GM23338 (cell line): ENCODE data around the gene ARF3. TPM values are rescaled to one million over a fixed set of nuclear protein-coding genes. Genes with fewer than 3 reads are reported as not detected.
A peak's percentile ranks its signal among the peaks of the same experiment; 100 is the strongest.

Experiments used
- ATAC-seq: fragments of 200-7000 bp; cut with Tn5 transposase; 3 replicates; pipeline ENCODE4 v1.9.1; 2020
- DNase-seq: peaks from one replicate; pipeline ENCODE4 v3.0.0-alpha.2; 2015; ENCODE audit warnings: low spot score
- H2AFZ ChIP-seq: fragments of 200-600 bp; sonication (generic); 2 replicates; pipeline ENCODE4 v1.8.0; 2016; ENCODE audit warnings: antibody characterized with exemption, mild to moderate bottlenecking, moderate library complexity
- H3F3A ChIP-seq: fragments of 200-600 bp; sonication (generic); replicated peaks from 2 replicates; pipeline ENCODE4 v1.8.0; 2017; ENCODE audit warnings: antibody characterized with exemption, mixed run types, low read depth
- H3K27ac ChIP-seq: fragments of 200-600 bp; sonication (generic); 2 replicates; pipeline ENCODE4 v1.6.1; 2016; ENCODE audit warnings: low read depth
- H3K27me3 ChIP-seq: fragments of 200-600 bp; sonication (generic); 2 replicates; pipeline ENCODE4 v1.8.0; 2016; ENCODE audit warnings: mild to moderate bottlenecking, mixed run types, moderate library complexity; ENCODE audit not compliant: insufficient read depth
- H3K36me3 ChIP-seq: fragments of 200-600 bp; sonication (generic); 2 replicates; pipeline ENCODE4 v1.8.0; 2016; ENCODE audit warnings: mild to moderate bottlenecking; ENCODE audit not compliant: insufficient read depth
- H3K4me1 ChIP-seq: fragments of 200-600 bp; sonication (generic); 2 replicates; pipeline ENCODE4 v1.8.0; 2016; ENCODE audit warnings: mild to moderate bottlenecking, moderate library complexity; ENCODE audit not compliant: insufficient read depth
- H3K4me2 ChIP-seq: fragments of 200-600 bp; sonication (generic); 2 replicates; pipeline ENCODE4 v1.7.1; 2017; ENCODE audit warnings: mixed run types
- H3K4me3 ChIP-seq: fragments of 200-600 bp; sonication (generic); 2 replicates; pipeline ENCODE4 v1.6.1; 2016; ENCODE audit warnings: mixed run types
- H3K79me2 ChIP-seq: fragments of 200-600 bp; sonication (generic); replicated peaks from 2 replicates; pipeline ENCODE4 v1.8.0; 2017; ENCODE audit warnings: mild to moderate bottlenecking; ENCODE audit not compliant: insufficient read depth
- H3K9me2 ChIP-seq: fragments of 200-600 bp; sonication (generic); 2 replicates; pipeline ENCODE4 v1.8.0; 2017; ENCODE audit not compliant: insufficient read depth
- H4K20me1 ChIP-seq: fragments of 200-600 bp; sonication (generic); replicated peaks from 2 replicates; pipeline ENCODE4 v1.8.0; 2017; ENCODE audit warnings: mild to moderate bottlenecking; ENCODE audit not compliant: insufficient read depth
- H3K27ac Mint-ChIP-seq: 2 replicates; pipeline ENCODE4 v1.8.0; 2020; ENCODE audit warnings: inconsistent platforms, mild to moderate bottlenecking, moderate library complexity, mixed read lengths
- H3K27me3 Mint-ChIP-seq: 3 replicates; pipeline ENCODE4 v1.8.0; 2022; ENCODE audit warnings: low read depth, mild to moderate bottlenecking, moderate library complexity, mixed read lengths, inconsistent platforms; ENCODE audit not compliant: insufficient read depth, poor library complexity
- H3K36me3 Mint-ChIP-seq: 3 replicates; pipeline ENCODE4 v1.8.0; 2021; ENCODE audit warnings: low read depth, mild to moderate bottlenecking, inconsistent platforms, moderate library complexity, mixed read lengths
- H3K4me1 Mint-ChIP-seq: 3 replicates; pipeline ENCODE4 v1.8.0; 2020; ENCODE audit warnings: mild to moderate bottlenecking, inconsistent platforms, mixed read lengths
- H3K4me3 Mint-ChIP-seq: 3 replicates; pipeline ENCODE4 v1.8.0; 2021; ENCODE audit warnings: moderate library complexity, mild to moderate bottlenecking, inconsistent platforms, mixed read lengths
- H3K9me3 Mint-ChIP-seq: 3 replicates; pipeline ENCODE4 v1.8.0; 2020; ENCODE audit warnings: moderate library complexity, mild to moderate bottlenecking, inconsistent platforms, mixed read lengths
- CREB1 ChIP-seq: fragments of 250-450 bp; sonication (Bioruptor Pico); IDR thresholded peaks from 2 replicates; pipeline ENCODE4 v1.5.0; 2020; ENCODE audit warnings: low read depth, mild to moderate bottlenecking, moderate library complexity
- EZH2 ChIP-seq: fragments of 200-600 bp; sonication (generic); IDR thresholded peaks from one replicate; pipeline ENCODE4 v1.8.0; 2017; ENCODE audit warnings: antibody characterized with exemption, mild to moderate bottlenecking, low read depth; ENCODE audit not compliant: unreplicated experiment
- EZH2phosphoT487 ChIP-seq: fragments of 200-600 bp; sonication (generic); IDR thresholded peaks from one replicate; pipeline ENCODE4 v1.8.1; 2018; ENCODE audit warnings: antibody characterized with exemption; ENCODE audit not compliant: unreplicated experiment
- JUNB ChIP-seq: IDR thresholded peaks from one replicate; pipeline ENCODE4 v1.6.1; 2016; ENCODE audit warnings: antibody characterized with exemption; ENCODE audit not compliant: unreplicated experiment
- NANOG ChIP-seq: IDR thresholded peaks from 2 replicates; pipeline ENCODE4 v1.6.1; 2016; ENCODE audit warnings: antibody characterized with exemption, borderline replicate concordance
- POLR2AphosphoS5 ChIP-seq: IDR thresholded peaks from 2 replicates; pipeline ENCODE4 v1.6.1; 2016; ENCODE audit warnings: antibody characterized with exemption, low read depth
- STAT1 ChIP-seq: IDR thresholded peaks from one replicate; pipeline ENCODE4 v1.6.1; 2016; ENCODE audit warnings: antibody characterized with exemption; ENCODE audit not compliant: unreplicated experiment
- ZNF114 ChIP-seq: fragments of 250-450 bp; sonication (Bioruptor Pico); IDR thresholded peaks from 2 replicates; pipeline ENCODE4 v1.5.0; 2020; ENCODE audit warnings: mild to moderate bottlenecking, moderate library complexity
- ZNF331 ChIP-seq: fragments of 250-450 bp; sonication (Bioruptor Pico); IDR thresholded peaks from 2 replicates; pipeline ENCODE4 v1.5.0; 2020; ENCODE audit warnings: low read depth, mild to moderate bottlenecking, moderate library complexity
- polyA plus RNA-seq: library from polyadenylated mRNA; unstranded; fragments of >200 nt; fragmentation: Nextera tagmentation; extraction: Ambion mirVana; gene quantifications from 2 replicates; pipeline ENCODE4 v1.2.1, GENCODE V29; 2016
- total RNA-seq: library from RNA; depleted of rRNA; stranded (reverse); fragments of >200 nt; shearing (Covaris generic); gene quantifications from 2 replicates; pipeline ENCODE4 v1.2.3, GENCODE V29; 2014
- TF ChIP-seq, protein P1 (sequence below): IDR thresholded peaks from one replicate; pipeline ENCODE4 v1.6.1; 2018; ENCODE audit warnings: antibody characterized with exemption; ENCODE audit not compliant: unreplicated experiment
- TF ChIP-seq, protein P2 (sequence below): IDR thresholded peaks from 2 replicates; pipeline ENCODE4 v1.6.1; 2016; ENCODE audit warnings: antibody characterized with exemption
- TF ChIP-seq, protein P3 (sequence below), 2 experiments: fragments of 200-600 bp in 1 of 2; sonication (generic) in 1 of 2; conservative IDR thresholded peaks; 2 replicates each; pipeline versions ENCODE4 v1.5.1 to v1.6.1; 2016 to 2017; ENCODE audit warnings: antibody characterized with exemption in 2 of 2, low read depth in 2 of 2, mild to moderate bottlenecking in 2 of 2, moderate library complexity in 1 of 2

ARF3 gene
- total and polyA plus RNA-seq, 2 experiments from 2014 or later = 53.9 to 125 TPM

DNA sequence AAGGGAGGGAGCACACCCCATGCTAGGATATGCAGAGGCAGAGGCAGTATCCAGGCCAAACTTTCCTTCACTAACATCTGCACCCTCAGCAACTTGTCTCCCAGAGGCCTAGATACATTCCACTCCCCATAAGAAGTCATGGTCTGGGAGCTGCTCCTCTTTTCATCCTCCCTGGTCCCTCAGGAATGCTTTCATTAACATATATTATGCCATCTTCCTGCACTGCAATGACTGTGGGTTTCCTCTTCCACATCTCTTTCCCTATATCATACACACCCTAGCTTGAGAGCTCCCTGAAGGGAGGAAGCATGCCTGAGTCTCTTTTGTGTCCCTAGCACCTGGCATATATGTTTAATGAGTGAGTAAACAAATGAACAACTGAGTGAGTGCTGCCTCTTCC, 33.3 kb upstream of the ARF3 start:
- Mint-ChIP-seq H3K27me3 (peaks cover 43% of the 10 kb centered on the region), H3K27ac (no peak overlapping the region), H3K4me3 (no peak overlapping the region), H3K4me1 (peaks cover 13% of the 10 kb centered on the region), H3K9me3 (no peaks in the 10 kb centered on the region), H3K36me3 (no peaks in the 10 kb centered on the region)
- TF ChIP-seq ZNF114 (CRISPR knock-in tag) (no peak), EZH2phosphoT487 (no peak), ZNF331 (no peak), EZH2 (no peak), POLR2AphosphoS5 (no peak), CREB1 (CRISPR knock-in tag) (no peak), STAT1 (no peak), NANOG (no peak)
- TF ChIP-seq, protein P1, sequence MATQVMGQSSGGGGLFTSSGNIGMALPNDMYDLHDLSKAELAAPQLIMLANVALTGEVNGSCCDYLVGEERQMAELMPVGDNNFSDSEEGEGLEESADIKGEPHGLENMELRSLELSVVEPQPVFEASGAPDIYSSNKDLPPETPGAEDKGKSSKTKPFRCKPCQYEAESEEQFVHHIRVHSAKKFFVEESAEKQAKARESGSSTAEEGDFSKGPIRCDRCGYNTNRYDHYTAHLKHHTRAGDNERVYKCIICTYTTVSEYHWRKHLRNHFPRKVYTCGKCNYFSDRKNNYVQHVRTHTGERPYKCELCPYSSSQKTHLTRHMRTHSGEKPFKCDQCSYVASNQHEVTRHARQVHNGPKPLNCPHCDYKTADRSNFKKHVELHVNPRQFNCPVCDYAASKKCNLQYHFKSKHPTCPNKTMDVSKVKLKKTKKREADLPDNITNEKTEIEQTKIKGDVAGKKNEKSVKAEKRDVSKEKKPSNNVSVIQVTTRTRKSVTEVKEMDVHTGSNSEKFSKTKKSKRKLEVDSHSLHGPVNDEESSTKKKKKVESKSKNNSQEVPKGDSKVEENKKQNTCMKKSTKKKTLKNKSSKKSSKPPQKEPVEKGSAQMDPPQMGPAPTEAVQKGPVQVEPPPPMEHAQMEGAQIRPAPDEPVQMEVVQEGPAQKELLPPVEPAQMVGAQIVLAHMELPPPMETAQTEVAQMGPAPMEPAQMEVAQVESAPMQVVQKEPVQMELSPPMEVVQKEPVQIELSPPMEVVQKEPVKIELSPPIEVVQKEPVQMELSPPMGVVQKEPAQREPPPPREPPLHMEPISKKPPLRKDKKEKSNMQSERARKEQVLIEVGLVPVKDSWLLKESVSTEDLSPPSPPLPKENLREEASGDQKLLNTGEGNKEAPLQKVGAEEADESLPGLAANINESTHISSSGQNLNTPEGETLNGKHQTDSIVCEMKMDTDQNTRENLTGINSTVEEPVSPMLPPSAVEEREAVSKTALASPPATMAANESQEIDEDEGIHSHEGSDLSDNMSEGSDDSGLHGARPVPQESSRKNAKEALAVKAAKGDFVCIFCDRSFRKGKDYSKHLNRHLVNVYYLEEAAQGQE = no peak
- TF ChIP-seq, protein P2, sequence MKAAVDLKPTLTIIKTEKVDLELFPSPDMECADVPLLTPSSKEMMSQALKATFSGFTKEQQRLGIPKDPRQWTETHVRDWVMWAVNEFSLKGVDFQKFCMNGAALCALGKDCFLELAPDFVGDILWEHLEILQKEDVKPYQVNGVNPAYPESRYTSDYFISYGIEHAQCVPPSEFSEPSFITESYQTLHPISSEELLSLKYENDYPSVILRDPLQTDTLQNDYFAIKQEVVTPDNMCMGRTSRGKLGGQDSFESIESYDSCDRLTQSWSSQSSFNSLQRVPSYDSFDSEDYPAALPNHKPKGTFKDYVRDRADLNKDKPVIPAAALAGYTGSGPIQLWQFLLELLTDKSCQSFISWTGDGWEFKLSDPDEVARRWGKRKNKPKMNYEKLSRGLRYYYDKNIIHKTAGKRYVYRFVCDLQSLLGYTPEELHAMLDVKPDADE = no peak
- Histone ChIP-seq H3K9me2 (no peaks in the 10 kb centered on the region), H2AFZ (no peak overlapping the region), H3K27ac (no peak overlapping the region), H3F3A (no peaks in the 10 kb centered on the region), H3K4me1 (no peaks in the 10 kb centered on the region), H3K36me3 (no peaks in the 10 kb centered on the region), H3K4me2 (no peak overlapping the region), H3K4me3 (no peak overlapping the region), H3K27me3 (peaks cover 92% of the 10 kb centered on the region), H4K20me1 (0 out of 2 replicates have a peak, but pooled peaks cover 4% of the 10 kb centered on the region), H3K79me2 (no peaks in the 10 kb centered on the region)
- no peak for ATAC-seq
- DNase-seq = peak; percentile 23

DNA sequence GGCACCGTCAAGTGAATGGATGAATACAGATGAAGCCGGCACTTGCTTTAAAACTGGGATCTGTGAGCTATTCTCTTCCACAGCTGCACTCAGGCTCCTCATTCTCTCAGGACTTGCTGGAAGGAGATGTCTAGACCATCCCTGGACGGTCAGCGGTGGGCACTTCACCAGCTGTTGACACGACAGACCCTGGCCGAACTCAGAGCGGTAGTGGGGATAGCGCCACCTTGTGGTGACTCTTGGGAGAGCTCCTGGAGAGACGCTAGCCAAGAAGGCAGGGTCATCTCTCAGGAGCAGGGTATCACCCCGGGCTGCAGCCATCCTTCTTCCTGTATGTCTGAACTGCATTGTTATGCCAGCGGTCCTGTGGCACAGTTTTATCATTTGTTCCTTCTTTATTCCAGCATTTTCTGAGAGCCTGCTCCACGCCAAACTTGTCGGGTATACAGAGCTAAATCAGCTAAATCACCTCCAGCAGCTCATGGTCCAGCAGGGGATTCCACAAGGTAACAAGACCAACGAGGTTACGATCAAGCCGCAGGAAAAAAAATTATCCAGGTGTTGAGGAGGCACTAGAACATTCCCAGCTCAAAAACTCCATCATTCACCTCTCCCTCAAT, 30.9 kb upstream of the ARF3 start:
- Histone ChIP-seq H3K79me2 (no peaks in the 10 kb centered on the region), H3K4me2 (no peak overlapping the region), H3K4me3 (no peak overlapping the region), H3F3A (no peaks in the 10 kb centered on the region), H2AFZ (no peak overlapping the region), H3K9me2 (no peaks in the 10 kb centered on the region), H3K27ac (no peak overlapping the region), H3K4me1 (no peaks in the 10 kb centered on the region), H3K27me3 (peaks cover 92% of the 10 kb centered on the region), H3K36me3 (no peaks in the 10 kb centered on the region), H4K20me1 (0 out of 2 replicates have a peak, but pooled peaks cover 4% of the 10 kb centered on the region)
- DNase-seq (peak; percentile 89), ATAC-seq (peak; percentile 87)
- Mint-ChIP-seq H3K36me3 (no peaks in the 10 kb centered on the region), H3K4me3 (no peak overlapping the region), H3K27me3 (peaks cover 50% of the 10 kb centered on the region), H3K4me1 (peaks cover 9% of the 10 kb centered on the region), H3K27ac (no peak overlapping the region), H3K9me3 (no peaks in the 10 kb centered on the region)
- TF ChIP-seq POLR2AphosphoS5 = no peak
- TF ChIP-seq ZNF114 (CRISPR knock-in tag) = no peak
- no peak for TF ChIP-seq STAT1
- no peak for TF ChIP-seq JUNB
- TF ChIP-seq, protein P3, sequence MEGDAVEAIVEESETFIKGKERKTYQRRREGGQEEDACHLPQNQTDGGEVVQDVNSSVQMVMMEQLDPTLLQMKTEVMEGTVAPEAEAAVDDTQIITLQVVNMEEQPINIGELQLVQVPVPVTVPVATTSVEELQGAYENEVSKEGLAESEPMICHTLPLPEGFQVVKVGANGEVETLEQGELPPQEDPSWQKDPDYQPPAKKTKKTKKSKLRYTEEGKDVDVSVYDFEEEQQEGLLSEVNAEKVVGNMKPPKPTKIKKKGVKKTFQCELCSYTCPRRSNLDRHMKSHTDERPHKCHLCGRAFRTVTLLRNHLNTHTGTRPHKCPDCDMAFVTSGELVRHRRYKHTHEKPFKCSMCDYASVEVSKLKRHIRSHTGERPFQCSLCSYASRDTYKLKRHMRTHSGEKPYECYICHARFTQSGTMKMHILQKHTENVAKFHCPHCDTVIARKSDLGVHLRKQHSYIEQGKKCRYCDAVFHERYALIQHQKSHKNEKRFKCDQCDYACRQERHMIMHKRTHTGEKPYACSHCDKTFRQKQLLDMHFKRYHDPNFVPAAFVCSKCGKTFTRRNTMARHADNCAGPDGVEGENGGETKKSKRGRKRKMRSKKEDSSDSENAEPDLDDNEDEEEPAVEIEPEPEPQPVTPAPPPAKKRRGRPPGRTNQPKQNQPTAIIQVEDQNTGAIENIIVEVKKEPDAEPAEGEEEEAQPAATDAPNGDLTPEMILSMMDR (conservative IDR thresholded peaks at IDR 0.05; ENCODE audit: low read depth in 2 of 2) = peak; percentile 86 to 98
